ENCODE results near the gene ENTPD5. TPM values are rescaled to one million over a fixed set of nuclear protein-coding genes. Genes with fewer than 3 reads are reported as not detected.
"Not testable (repeated sequence)": the region's sequence is repeated elsewhere in the genome, so short reads cannot be mapped to it uniquely, and the experiment has no call there.

Gene ENTPD5
- total and polyA plus RNA-seq, 8 donors: 4.3 to 58.3 (median 10.8) TPM

- WGBS, 5 donors: 93 to 98% (median 96%) methylated on average over 2 of the region's 2 CpGs
- H3K4me3 ChIP-seq: no peak overlapping the region
- H3K27ac ChIP-seq: no peak overlapping the region
- peaks cover 22 to 94% (median 84%) of the 10 kb centered on the region in 4 donors for H3K36me3 ChIP-seq
- no peaks in the 10 kb centered on the region for H3K4me1 ChIP-seq
- TF ChIP-seq, protein P1, sequence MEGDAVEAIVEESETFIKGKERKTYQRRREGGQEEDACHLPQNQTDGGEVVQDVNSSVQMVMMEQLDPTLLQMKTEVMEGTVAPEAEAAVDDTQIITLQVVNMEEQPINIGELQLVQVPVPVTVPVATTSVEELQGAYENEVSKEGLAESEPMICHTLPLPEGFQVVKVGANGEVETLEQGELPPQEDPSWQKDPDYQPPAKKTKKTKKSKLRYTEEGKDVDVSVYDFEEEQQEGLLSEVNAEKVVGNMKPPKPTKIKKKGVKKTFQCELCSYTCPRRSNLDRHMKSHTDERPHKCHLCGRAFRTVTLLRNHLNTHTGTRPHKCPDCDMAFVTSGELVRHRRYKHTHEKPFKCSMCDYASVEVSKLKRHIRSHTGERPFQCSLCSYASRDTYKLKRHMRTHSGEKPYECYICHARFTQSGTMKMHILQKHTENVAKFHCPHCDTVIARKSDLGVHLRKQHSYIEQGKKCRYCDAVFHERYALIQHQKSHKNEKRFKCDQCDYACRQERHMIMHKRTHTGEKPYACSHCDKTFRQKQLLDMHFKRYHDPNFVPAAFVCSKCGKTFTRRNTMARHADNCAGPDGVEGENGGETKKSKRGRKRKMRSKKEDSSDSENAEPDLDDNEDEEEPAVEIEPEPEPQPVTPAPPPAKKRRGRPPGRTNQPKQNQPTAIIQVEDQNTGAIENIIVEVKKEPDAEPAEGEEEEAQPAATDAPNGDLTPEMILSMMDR (IDR thresholded peaks at IDR 0.05): no peak
- TF ChIP-seq POLR2AphosphoS5 (IDR thresholded peaks at IDR 0.05) (no peak), POLR2A (IDR thresholded peaks at IDR 0.05) (no peak), EP300 (IDR thresholded peaks at IDR 0.05) (no peak)
- no peak for DNase-seq
- H3K27me3 ChIP-seq: no peaks in the 10 kb centered on the region
- intact Hi-C loops (cut with DNase I; ENCODE audit: low total_unique reads): no loop called here
- no peaks in the 10 kb centered on the region for H3K9me3 ChIP-seq
These were observed 82.1 kb downstream of the ENTPD5 start for GRCh38 chr14:73937012-73937411.

- Histone ChIP-seq H3K36me3 (peaks cover 27 to 94% (median 87%) of the 10 kb centered on the region in 4 donors), H3K4me3 (no peak overlapping the region)
- intact Hi-C loops (cut with DNase I; ENCODE audit: low total_unique reads): no loop called here
These were observed 82.5 kb downstream of the ENTPD5 start for GRCh38 chr14:73936548-73936947.

GRCh38 chr14:73935666-73936065 lies 83.4 kb downstream of the ENTPD5 start:
- H3K27ac ChIP-seq: no peak overlapping the region
- H3K9me3 ChIP-seq: no peaks in the 10 kb centered on the region
- no peaks in the 10 kb centered on the region for H3K4me1 ChIP-seq
- intact Hi-C loops (cut with DNase I; ENCODE audit: low total_unique reads): no loop called here
- DNase-seq: peak in 1 of 2 donors; percentile 16
- H3K4me3 ChIP-seq: no peak overlapping the region
- TF ChIP-seq, protein P1 (IDR thresholded peaks at IDR 0.05): peak in 1 of 7 experiments; percentile 22
- TF ChIP-seq EP300 (IDR thresholded peaks at IDR 0.05) (no peak), POLR2AphosphoS5 (IDR thresholded peaks at IDR 0.05) (no peak)
- WGBS, 5 donors: 65 to 87% (median 74%) methylated on average over 2 of the region's 2 CpGs
- H3K27me3 ChIP-seq: no peaks in the 10 kb centered on the region
- peaks cover 35 to 96% (median 91%) of the 10 kb centered on the region in 4 donors for H3K36me3 ChIP-seq

More at GRCh38 chr14:73936548-73936947, 82.5 kb downstream of the ENTPD5 start:
- DNase-seq: no peak
- no peaks in the 10 kb centered on the region for H3K27me3 ChIP-seq
- TF ChIP-seq, protein P1 (IDR thresholded peaks at IDR 0.05): no peak
- TF ChIP-seq POLR2AphosphoS5 (IDR thresholded peaks at IDR 0.05) (no peak), EP300 (IDR thresholded peaks at IDR 0.05) (no peak), POLR2A (IDR thresholded peaks at IDR 0.05) (no peak)
- no peak overlapping the region for H3K27ac ChIP-seq
- H3K4me1 ChIP-seq: no peaks in the 10 kb centered on the region
- no peaks in the 10 kb centered on the region for H3K9me3 ChIP-seq
- 76 to 94% (median 89%) methylated on average over 1 of the region's 1 CpG for WGBS, 5 donors

GRCh38 chr14:73924337-73924736 lies 94.8 kb downstream of the ENTPD5 start:
- Histone ChIP-seq H3K27me3 (no peaks in the 10 kb centered on the region), H3K27ac (no peak overlapping the region), H3K9me3 (no peaks in the 10 kb centered on the region), H3K4me1 (no peaks in the 10 kb centered on the region), H3K36me3 (peaks cover 66 to 100% (median 96%) of the 10 kb centered on the region in 4 donors), H3K4me3 (no peak overlapping the region)
- 70 to 86% (median 77%) methylated on average over 4 to 5 of the region's 5 CpGs for WGBS, 5 donors
- no peak for DNase-seq
- no peak for TF ChIP-seq EP300 (IDR thresholded peaks at IDR 0.05)
- TF ChIP-seq, protein P1 (IDR thresholded peaks at IDR 0.05): no peak
- TF ChIP-seq POLR2A (IDR thresholded peaks at IDR 0.05): no peak
- intact Hi-C loops (cut with DNase I; ENCODE audit: low total_unique reads): no loop called here

DNA sequence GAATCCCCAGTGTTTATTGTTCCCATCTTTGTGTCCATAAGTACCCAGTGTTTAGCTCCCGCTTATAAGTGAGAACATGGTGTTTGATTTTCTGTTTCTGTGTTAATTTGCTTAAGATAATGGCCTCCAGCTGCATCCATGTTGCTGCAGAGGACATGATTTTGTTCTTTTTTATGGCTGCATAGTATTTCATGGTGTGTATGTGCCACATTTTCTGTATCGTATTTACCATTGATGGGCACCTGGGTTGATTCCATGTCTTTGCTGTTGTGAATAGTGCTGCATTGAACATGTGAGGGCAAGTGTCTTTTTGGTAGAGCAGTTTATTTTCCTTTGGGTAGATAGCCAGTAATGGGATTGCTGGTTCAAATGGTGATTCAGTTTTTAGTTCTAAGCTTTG lies 99.6 kb downstream of the ENTPD5 start:
- H3K4me1 ChIP-seq; H3K27ac ChIP-seq; H3K27me3 ChIP-seq; DNase-seq; intact Hi-C loops (cut with DNase I; ENCODE audit: low total_unique reads); H3K4me3 ChIP-seq; H3K9me3 ChIP-seq: not testable (repeated sequence)
- 78 to 95% (median 93%) methylated on average over 2 of the region's 2 CpGs for WGBS, 5 donors
- H3K36me3 ChIP-seq: peaks cover 34 to 91% (median 86%) of the 10 kb centered on the region in 4 donors

All from stomach (tissue), 9 donors.